ENCODE results near the gene PSME3.
"Not testable (repeated sequence)": the region's sequence is repeated elsewhere in the genome, so short reads cannot be mapped to it uniquely, and the experiment has no call there.

Gene PSME3

DNA sequence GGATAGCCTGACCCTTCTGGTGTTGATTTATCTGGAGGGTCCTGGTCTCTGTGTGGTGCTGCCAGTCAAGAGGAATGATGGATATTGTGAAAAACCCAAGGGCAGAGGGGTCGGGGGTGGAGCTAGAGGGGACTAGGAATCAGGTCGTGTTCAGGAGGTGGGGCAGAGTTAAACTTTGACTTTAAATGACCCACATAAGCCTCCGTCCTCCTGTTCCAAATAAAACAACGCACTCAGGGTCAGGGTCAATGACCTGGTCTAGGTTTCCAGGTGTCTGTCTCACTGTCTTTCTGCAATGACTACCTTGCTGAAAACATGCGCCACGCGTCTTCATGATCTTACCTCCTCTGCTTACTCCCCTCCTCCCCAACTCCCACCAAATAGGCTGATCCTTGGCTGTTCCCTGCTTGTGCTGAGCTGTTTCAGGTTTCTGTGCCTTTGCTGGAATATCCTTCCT, 32.5 kb downstream of the PSME3 start:
- no peak overlapping the region for H3K27ac ChIP-seq
- TF ChIP-seq, protein P1, sequence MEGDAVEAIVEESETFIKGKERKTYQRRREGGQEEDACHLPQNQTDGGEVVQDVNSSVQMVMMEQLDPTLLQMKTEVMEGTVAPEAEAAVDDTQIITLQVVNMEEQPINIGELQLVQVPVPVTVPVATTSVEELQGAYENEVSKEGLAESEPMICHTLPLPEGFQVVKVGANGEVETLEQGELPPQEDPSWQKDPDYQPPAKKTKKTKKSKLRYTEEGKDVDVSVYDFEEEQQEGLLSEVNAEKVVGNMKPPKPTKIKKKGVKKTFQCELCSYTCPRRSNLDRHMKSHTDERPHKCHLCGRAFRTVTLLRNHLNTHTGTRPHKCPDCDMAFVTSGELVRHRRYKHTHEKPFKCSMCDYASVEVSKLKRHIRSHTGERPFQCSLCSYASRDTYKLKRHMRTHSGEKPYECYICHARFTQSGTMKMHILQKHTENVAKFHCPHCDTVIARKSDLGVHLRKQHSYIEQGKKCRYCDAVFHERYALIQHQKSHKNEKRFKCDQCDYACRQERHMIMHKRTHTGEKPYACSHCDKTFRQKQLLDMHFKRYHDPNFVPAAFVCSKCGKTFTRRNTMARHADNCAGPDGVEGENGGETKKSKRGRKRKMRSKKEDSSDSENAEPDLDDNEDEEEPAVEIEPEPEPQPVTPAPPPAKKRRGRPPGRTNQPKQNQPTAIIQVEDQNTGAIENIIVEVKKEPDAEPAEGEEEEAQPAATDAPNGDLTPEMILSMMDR (conservative IDR thresholded peaks at IDR 0.05), result no peak
- no peak for TF ChIP-seq ZFX (IDR thresholded peaks at IDR 0.05)

DNA sequence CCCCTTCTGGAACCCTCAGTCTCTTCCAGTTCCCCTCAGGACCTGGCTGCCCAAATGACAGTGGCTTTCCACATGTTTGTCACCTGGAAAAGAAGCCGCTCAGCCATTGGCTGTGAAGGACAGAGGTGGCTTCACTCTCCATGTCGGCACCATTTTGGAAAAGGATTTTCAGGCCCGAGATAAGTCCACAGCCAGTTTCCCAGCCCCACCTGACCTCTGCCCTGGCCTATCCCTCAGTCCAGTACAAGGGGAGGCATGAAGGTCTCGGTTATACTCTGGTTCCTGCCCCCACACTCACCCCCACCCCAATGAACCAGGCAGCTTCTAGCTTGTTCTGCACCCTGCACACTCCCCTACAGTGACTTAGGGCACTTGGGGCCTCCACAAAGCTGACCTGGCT, 33.0 kb downstream of the PSME3 start:
- H3K27ac ChIP-seq, result no peak overlapping the region
- no peak for TF ChIP-seq ZFX (IDR thresholded peaks at IDR 0.05)
- TF ChIP-seq, protein P1 (conservative IDR thresholded peaks at IDR 0.05), result no peak

DNA sequence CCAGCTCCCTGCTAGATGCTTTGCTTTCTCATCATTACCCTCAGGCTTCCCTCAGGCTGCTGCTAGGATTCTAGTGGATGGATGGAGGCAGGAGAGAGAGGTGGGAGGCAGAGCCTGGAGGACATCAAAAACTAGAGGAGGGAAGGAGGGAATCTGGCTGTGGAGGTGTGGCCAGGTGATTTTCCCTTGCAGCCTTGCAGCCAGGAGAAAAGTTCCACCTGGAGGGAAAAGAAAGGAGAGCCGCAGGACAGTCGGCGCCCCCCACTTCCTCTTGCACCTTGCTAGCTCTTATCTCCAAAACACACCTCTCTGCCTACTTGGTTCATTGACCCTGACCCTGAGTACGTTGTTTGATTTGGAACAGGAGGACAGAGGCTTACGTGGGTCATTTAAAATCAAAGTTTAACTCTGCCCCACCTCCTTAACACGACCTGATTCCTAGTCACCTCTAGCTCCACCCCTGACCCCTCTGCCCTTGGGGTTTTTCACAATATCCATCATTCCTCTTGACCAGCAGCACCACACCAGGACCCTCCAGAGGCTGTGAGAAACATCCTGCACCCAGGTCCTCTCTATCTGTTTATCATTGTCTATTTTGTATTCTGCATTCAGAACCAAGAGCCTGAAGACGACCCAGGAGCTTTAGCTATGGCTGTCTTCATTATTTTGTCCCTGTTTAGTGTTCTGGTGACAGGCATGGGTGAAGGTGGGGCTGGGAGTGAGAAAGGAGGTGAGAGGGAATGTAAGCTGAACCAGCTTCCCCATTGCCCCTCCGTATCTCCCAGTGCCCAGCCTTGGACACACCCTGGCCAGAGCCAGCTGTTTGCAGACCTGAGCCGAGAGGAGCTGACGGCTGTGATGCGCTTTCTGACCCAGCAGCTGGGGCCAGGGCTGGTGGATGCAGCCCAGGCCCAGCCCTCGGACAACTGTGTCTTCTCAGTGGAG, 33.7 kb downstream of the PSME3 start:
- no peak overlapping the region for H3K27ac ChIP-seq
- no peak for TF ChIP-seq ZFX (IDR thresholded peaks at IDR 0.05)
- TF ChIP-seq, protein P1 (conservative IDR thresholded peaks at IDR 0.05), result no peak

DNA sequence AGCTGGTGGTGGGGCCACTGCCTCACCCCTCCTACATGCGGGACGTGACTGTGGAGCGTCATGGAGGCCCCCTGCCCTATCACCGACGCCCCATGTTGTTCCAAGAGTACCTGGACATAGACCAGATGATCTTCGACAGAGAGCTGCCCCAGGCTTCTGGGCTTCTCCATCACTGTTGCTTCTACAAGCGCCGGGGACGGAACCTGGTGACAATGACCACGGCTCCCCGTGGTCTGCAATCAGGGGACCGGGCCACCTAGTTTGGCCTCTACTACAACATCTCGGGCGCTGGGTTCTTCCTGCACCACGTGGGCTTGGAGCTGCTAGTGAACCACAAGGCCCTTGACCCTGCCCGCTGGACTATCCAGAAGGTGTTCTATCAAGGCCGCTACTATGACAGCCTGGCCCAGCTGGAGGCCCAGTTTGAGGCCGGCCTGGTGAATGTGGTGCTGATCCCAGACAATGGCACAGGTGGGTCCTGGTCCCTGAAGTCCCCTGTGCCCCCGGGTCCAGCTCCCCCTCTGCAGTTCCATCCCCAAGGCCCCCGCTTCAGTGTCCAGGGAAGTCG, 34.6 kb downstream of the PSME3 start:
- not testable (repeated sequence) for H3K27ac ChIP-seq

DNA sequence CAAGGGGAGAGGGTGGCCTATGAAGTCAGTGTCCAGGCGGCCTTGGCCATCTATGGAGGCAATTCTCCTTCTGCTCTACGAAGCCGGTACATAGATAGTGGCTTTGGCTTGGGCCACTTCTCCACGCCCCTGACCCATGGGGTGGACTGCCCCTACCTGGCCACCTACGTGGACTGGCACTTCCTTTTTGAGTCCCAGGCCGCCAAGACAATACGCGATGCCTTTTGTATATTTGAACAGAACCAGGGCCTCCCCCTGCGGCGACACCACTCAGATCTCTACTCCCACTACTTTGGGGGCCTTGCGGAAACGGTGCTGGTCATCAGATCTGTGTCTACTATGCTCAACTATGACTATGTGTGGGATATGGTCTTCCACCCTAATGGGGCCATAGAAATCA, 35.1 kb downstream of the PSME3 start:
- H3K27ac ChIP-seq, result no peak overlapping the region
- TF ChIP-seq, protein P1 (conservative IDR thresholded peaks at IDR 0.05), result no peak
- TF ChIP-seq ZFX (IDR thresholded peaks at IDR 0.05), result no peak

DNA sequence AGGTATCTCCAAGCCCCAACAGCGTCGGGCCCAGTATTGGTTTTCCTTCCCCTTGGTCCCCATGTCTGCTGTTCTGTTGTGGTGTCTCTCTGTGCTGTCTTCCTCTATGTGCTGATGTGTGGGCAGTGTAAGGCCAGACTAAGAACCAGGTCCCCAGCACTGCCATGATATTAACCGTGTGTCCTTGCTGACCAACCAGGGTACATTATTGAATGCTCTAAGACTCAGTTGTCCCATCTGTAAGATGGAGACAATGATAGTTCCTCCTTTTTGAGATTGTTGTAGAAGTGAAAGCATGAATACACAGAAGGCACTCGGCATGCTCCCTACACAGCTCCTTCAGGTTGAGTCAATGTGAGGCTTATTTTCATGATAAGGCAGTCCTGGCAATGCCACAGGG, 38.5 kb downstream of the PSME3 start:
- no peak for TF ChIP-seq ZFX (IDR thresholded peaks at IDR 0.05)
- TF ChIP-seq, protein P1 (conservative IDR thresholded peaks at IDR 0.05), result no peak
- H3K27ac ChIP-seq, result no peak overlapping the region

DNA sequence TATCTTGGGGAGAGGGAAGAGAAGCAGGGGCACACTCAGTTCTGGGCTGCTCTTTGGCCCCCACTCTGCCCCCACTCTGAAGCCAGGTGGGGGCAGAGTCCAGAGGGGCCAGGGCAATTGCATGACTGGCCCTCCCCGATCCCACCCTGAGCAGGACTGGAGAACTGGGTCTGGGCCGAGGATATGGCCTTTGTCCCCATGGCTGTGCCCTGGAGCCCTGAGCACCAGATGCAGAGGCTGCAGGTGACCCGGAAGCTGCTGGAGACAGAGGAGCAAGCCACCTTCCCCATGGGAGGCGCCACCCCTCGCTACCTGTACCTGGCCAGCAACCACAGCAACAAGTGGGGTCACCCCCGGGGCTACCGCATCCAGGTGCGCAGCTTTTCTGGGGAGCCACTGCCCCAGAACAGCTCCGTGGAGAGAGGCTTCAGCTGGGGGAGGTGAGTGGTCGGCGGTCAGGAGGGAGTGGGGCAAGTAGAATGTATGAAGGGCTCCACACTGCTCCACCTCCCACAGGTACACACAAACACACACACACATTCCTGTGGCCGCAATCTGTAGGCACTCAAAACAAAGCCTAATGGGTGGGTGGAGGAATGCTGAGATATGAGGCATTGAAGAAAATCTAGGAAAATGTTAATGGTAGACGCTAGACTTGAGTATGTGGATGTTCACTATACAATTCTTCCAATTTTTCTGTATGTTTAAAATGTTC, 39.2 kb downstream of the PSME3 start:
- TF ChIP-seq, protein P1 (conservative IDR thresholded peaks at IDR 0.05), result no peak
- no peak for TF ChIP-seq ZFX (IDR thresholded peaks at IDR 0.05)
- H3K27ac ChIP-seq, result no peak overlapping the region
